ENCODE data around the gene TNKS1BP1. TPM values are rescaled to one million over a fixed set of nuclear protein-coding genes. Genes with fewer than 3 reads are reported as not detected.

Gene TNKS1BP1
- total RNA-seq, 1 experiment from 2014 or later, result 218 TPM

- peak in 1 of 2 experiments; percentile 46 for DNase-seq
- Histone ChIP-seq H3K27ac (no peak overlapping the region), H3K4me3 (no peak overlapping the region), H2AFZ (no peak overlapping the region), H3K9me3 (ENCODE audit: insufficient read depth, low read depth) (no peaks in the 10 kb centered on the region), H3K79me2 (ENCODE audit: low read depth) (no peaks in the 10 kb centered on the region), H3K36me3 (ENCODE audit: low read depth) (no peaks in the 10 kb centered on the region), H4K20me1 (ENCODE audit: insufficient read depth) (no peaks in the 10 kb centered on the region), H3K9me2 (ENCODE audit: insufficient read depth) (no peaks in the 10 kb centered on the region), H3F3A (ENCODE audit: insufficient read depth, low read depth) (peaks cover 11% of the 10 kb centered on the region; the same call in 1 of the 2 replicates), H3K4me2 (no peak overlapping the region), H3K4me1 (replicated peaks; ENCODE audit: insufficient read depth) (peaks cover 13% of the 10 kb centered on the region; the same call in 1 of the 2 replicates), H3K27me3 (ENCODE audit: insufficient read depth, low read depth) (peaks cover 27% of the 10 kb centered on the region; the same call in 1 of the 2 replicates)
- ChIA-PET CTCF (interaction anchor here (0.8 kb wide), 1 partner anchor 40 kb away, joined by 3 read pairs; no protein-coding TSS in a partner anchor), POLR2A (ENCODE audit: unreplicated experiment) (no interaction called here)
- TF ChIP-seq EZH2 (IDR thresholded peaks at IDR 0.05; ENCODE audit: low read depth) (no peak), CTCF (conservative IDR thresholded peaks at IDR 0.05) (no peak)
- intact Hi-C loops (cut with micrococcal nuclease; ENCODE audit: unreplicated experiment), result no loop called here
- BruUV-seq (replicated peaks), result no TSS peak
Observed at GRCh38 chr11:57359896-57360690, 35.3 kb upstream of the TNKS1BP1 start.

GRCh38 chr11:57359396-57359795 lies 34.6 kb upstream of the TNKS1BP1 start:
- ChIA-PET POLR2A (ENCODE audit: unreplicated experiment) (no interaction called here), CTCF (interaction anchor here (0.6 kb wide), 1 partner anchor 9 kb away, joined by 3 read pairs; no protein-coding TSS in a partner anchor)
- Histone ChIP-seq H3K4me3 (no peak overlapping the region), H3F3A (ENCODE audit: insufficient read depth, low read depth) (peaks cover 11% of the 10 kb centered on the region; the same call in 1 of the 2 replicates), H2AFZ (no peak overlapping the region), H4K20me1 (ENCODE audit: insufficient read depth) (no peaks in the 10 kb centered on the region), H3K4me1 (replicated peaks; ENCODE audit: insufficient read depth) (peaks cover 13% of the 10 kb centered on the region; the same call in 1 of the 2 replicates), H3K4me2 (no peak overlapping the region), H3K9me3 (ENCODE audit: insufficient read depth, low read depth) (no peaks in the 10 kb centered on the region), H3K27ac (no peak overlapping the region), H3K27me3 (ENCODE audit: insufficient read depth, low read depth) (peaks cover 27% of the 10 kb centered on the region; the same call in 1 of the 2 replicates), H3K79me2 (ENCODE audit: low read depth) (no peaks in the 10 kb centered on the region), H3K9me2 (ENCODE audit: insufficient read depth) (no peaks in the 10 kb centered on the region), H3K36me3 (ENCODE audit: low read depth) (no peaks in the 10 kb centered on the region)
- intact Hi-C loops (cut with micrococcal nuclease; ENCODE audit: unreplicated experiment), result no loop called here
- no peak for DNase-seq
- no TSS peak for BruUV-seq (replicated peaks)
- no peak for TF ChIP-seq CTCF (conservative IDR thresholded peaks at IDR 0.05)
- TF ChIP-seq EZH2 (IDR thresholded peaks at IDR 0.05; ENCODE audit: low read depth), result no peak

- no TSS peak for BruUV-seq (replicated peaks)
- intact Hi-C loops (cut with micrococcal nuclease; ENCODE audit: unreplicated experiment), result no loop called here
- H3K4me3 ChIP-seq, result no peak overlapping the region
- H3F3A ChIP-seq (ENCODE audit: insufficient read depth, low read depth), result peaks cover 11% of the 10 kb centered on the region; the same call in 1 of the 2 replicates
- H4K20me1 ChIP-seq (ENCODE audit: insufficient read depth), result no peaks in the 10 kb centered on the region
- H3K9me3 ChIP-seq (ENCODE audit: insufficient read depth, low read depth), result no peaks in the 10 kb centered on the region
- no peak overlapping the region for H2AFZ ChIP-seq
- no peaks in the 10 kb centered on the region for H3K79me2 ChIP-seq (ENCODE audit: low read depth)
- ChIA-PET CTCF (interaction anchor here (0.6 kb wide), 1 partner anchor 9 kb away, joined by 3 read pairs; no protein-coding TSS in a partner anchor), POLR2A (ENCODE audit: unreplicated experiment) (no interaction called here)
- H3K27me3 ChIP-seq (ENCODE audit: insufficient read depth, low read depth), result peaks cover 27% of the 10 kb centered on the region; the same call in 1 of the 2 replicates
- H3K27ac ChIP-seq, result no peak overlapping the region
- TF ChIP-seq EZH2 (IDR thresholded peaks at IDR 0.05; ENCODE audit: low read depth) (no peak), CTCF (conservative IDR thresholded peaks at IDR 0.05) (no peak)
- H3K9me2 ChIP-seq (ENCODE audit: insufficient read depth), result no peaks in the 10 kb centered on the region
- no peak overlapping the region for H3K4me2 ChIP-seq
- no peaks in the 10 kb centered on the region for H3K36me3 ChIP-seq (ENCODE audit: low read depth)
- H3K4me1 ChIP-seq (replicated peaks; ENCODE audit: insufficient read depth), result peaks cover 13% of the 10 kb centered on the region; the same call in 1 of the 2 replicates
- no peak for DNase-seq
Observed at GRCh38 chr11:57358991-57359390, 34.2 kb upstream of the TNKS1BP1 start.

All from PC-9 (cell line).